CD4-positive, alpha-beta T cell treated with Interleukin-4 for 1 hour (primary cell): ENCODE data around the gene OR6K3.

ENCODE experiments used
- DNase-seq, 2 donors: peaks; one replicate each; pipeline ENCODE4 v3.0.0-alpha.2; 2020 to 2022

Gene OR6K3

GRCh38 chr1:158686111-158687009, 34.2 kb downstream of the OR6K3 start, which contains the start of gene SPTA1:
Gene SPTA1, minus strand, starts transcription at chr1:158686715. Its CDS starts 198 bp downstream, at chr1:158686517.
- DNase-seq, result peak in 1 of 2 donors; percentile 11

GRCh38 chr1:158685085-158685484, 35.4 kb downstream of the OR6K3 start:
- no peak for DNase-seq

- DNase-seq, result no peak
Measured at GRCh38 chr1:158681606-158682005, 38.9 kb downstream of the OR6K3 start.

GRCh38 chr1:158679289-158679688, 41.2 kb downstream of the OR6K3 start:
- no peak for DNase-seq

GRCh38 chr1:158675563-158676323, 44.8 kb downstream of the OR6K3 start:
- no peak for DNase-seq

- no peak for DNase-seq
Measured at GRCh38 chr1:158674302-158674701, 46.2 kb downstream of the OR6K3 start.
